Neural cell (in vitro differentiated cells): ENCODE measurements around the gene EPHA5.

Experiments
- CTCF ChIP-seq: fragments of 450-650 bp; IDR thresholded peaks from 2 replicates; pipeline ENCODE4 v1.5.1; 2014; ENCODE audit warnings: antibody characterized with exemption, mild to moderate bottlenecking, moderate library complexity; ENCODE audit not compliant: poor library complexity, severe bottlenecking
- TAF1 ChIP-seq: IDR thresholded peaks from 2 replicates; pipeline ENCODE4 v1.6.1; 2012; ENCODE audit warnings: low read depth

- TF ChIP-seq TAF1 = no peak
- TF ChIP-seq CTCF = no peak
Measured at GRCh38 chr4:65580551-65580950, 89.7 kb downstream of the EPHA5 start.
